ENCODE data around the gene DDIAS.
"Not testable (repeated sequence)": the region's sequence is repeated elsewhere in the genome, so short reads cannot be mapped to it uniquely, and the experiment has no call there.

DDIAS gene

DNA sequence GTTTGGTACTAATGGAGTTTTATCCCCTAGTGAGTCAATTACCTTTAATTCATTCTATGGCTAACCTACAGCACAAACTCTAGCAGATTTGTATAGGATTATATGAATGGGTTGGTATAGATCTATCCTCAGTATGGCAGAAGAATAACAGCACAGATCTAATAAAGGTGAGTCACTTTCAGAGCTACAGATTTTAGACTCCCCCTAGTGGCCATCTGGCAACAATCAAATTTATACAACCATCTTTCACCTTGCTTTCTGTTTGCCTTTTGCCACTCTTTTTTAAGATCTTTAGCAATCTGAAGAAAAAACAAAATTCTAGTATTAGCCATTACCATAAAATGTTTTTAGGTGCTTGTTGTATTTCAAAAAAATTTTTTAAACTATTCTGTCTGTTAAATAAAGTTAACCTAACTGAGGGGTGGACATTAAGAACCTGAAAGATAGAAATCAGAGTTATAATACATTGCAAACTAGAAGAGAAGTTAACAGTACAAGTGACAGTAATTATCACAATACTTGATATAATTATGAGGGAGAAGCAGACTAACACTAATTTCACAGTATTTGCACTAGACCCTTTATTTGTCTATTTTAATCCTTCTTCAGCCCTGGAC, 25.8 kb downstream of the DDIAS start:
- peak; percentile 67 for DNase-seq (ENCODE audit: low spot score)

DNA sequence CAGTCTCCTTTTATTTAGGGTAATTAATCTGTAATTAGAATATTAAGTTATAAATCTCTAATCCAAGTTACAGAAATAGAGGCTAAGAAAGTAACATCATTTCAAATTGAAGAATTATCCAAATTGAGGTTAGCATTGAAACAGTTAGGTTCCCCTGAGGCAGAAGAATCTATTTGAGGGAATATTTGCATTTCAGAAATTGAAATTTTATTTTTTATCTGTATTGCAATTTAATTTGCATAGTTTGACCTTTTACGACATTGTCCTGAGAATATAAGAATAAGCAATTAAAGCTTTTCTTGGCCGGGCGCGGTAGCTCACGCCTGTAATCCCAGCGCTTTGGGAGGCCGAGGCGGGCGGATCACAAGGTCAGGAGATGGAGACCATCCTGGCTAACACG, 27.6 kb downstream of the DDIAS start:
- DNase-seq (ENCODE audit: low spot score) = no peak

DNA sequence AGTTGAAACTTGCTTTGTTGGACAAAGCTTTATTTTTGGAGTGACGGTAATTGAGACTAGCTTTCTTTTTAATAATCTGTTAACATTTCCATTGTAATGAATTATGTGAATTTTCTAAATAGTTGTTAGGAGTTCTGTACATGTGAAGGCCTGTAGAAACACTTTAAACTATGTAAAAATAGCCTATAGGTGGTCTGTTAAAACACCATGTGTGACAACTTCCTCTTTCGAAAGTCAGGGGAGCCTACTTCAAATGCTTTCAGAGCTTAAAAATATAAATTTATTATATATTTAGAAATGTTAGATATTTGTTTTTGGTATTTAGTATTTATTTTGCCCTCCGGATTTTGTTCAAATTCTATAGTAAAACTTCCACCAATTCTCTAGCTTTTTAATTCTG, 28.7 kb downstream of the DDIAS start:
- DNase-seq (ENCODE audit: low spot score) = no peak

DNA sequence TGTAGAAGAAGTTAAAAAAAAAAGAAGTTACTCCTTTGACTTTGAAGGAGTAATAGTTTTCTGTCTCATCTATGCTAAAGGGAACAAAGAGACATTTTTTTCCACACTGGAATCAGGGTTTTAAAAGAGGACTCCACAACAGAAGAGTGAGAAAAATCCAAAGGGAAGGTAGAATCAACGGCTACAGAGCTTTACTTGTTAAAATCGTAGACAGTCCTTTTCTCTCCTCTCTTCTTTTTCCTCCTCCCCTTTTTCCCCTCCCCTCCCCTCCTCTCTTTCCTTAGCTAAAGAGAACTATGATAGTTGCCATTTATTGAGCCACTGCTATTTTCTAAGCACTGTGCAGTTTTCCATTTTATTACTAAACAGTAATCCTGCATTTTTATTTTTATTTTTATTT, 29.2 kb downstream of the DDIAS start:
- no peak for DNase-seq (ENCODE audit: low spot score)

DNA sequence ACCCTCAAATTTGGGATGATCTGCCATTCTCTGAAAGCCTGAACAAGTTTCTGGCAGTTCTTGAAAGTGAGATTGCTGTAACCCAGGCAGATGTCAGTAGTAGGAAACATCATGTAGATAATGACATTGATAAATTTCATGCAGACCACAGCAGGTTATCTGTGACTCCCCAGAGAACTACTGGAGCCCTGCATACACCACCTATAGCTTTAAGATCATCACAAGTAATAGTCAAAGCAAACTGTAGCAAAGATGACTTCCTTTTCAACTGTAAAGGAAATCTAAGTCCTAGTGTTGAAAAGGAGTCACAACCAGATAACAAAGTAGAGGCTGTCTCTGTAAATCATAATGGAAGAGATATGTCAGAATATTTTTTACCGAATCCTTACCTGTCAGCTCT, 31.0 kb downstream of the DDIAS start:
- no peak for DNase-seq (ENCODE audit: low spot score)

DNA sequence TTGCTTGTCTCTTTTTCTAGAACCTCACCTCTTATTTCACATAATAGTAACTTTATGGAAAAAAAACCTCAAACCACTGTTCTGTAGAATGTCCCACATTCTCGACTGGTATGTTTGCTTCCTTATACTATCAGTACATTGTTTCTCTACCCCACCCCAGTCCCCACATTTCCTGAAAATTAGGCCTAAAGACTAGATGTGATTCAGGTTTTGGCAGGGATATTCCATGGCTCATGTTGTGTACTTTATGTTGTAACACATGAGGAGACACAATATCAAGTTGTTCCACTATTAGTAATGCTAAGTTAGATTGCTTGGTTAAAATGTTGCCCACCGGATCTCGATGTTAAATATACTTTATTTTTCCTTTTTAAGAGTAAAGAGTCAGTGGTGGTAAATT, 34.7 kb downstream of the DDIAS start:
- no peak for DNase-seq (ENCODE audit: low spot score)

DNA sequence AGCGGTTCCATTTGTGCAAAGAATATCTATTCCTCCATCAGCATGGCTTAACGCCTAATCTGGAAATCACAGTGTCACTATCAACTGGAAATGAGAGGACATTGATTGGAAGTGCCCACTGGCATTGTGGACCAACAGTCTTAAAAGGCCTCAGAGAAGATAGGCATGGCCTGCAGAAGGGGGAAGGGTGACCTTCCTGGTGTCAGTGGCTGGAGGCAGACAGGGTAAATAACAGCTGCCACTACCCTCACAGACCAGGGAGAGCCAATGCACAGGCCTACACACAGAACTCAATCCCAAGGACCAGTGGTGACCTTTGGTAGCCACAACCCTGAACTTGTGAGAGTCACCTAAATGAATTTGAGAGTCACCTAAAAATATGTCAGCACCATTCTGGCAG, 36.0 kb downstream of the DDIAS start:
- no peak for DNase-seq (ENCODE audit: low spot score)

DNA sequence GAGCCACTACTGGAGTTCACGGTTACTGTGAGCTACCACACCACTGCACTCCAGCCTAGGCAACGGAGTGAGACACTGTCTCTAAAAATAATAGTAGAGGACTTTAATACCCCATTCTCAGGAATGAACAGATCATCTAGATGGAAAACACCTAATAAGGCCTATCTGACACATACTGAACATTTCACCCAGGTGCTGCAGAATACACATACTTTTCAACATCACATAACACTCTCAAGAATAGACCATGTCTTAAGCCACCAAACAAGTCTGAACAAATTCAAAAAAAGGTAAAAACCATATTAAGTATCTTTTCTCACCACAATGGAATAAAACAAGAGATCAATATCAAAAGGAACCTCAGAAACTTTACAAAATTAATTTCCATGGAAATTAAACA, 37.9 kb downstream of the DDIAS start:
- DNase-seq (ENCODE audit: low spot score) = no peak

DNA sequence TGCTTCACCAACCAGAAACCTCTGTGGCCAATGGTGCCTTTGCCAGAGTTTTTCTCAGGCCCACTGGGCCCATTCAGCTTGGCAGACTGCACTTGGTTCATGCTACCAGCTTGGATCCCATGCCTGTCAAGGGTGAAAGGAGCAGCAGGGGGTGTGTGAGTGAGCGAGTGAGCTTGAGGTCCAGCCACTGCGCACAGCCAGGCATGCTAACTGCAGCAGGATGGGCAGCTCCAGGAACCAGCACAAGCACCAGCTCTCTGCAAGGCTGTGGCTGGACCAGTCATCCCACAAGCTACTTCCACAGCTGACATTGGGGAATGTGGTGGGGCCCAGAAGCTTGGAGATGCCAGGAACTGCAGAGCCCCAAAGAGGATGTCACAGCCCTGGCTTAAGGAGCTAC, 40.8 kb downstream of the DDIAS start:
- DNase-seq (ENCODE audit: low spot score) = no peak

DNA sequence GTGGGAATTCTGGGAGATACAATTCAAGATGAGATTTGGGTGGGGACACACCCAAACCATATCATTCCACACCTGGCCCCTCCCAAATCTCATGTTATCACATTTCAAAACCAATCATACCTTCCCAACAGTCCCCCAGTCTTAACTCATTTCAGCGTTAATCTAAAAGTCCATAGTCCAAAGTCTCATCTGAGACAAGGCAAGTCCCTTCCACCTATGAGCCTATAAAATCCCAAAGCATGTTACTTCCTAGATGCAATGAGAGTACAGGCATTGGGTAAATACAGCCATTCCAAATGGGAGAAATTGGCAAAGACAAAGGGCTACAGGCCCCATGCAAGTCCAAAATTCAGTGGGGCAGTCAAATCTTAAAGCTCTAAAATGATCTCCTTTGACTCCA, 41.9 kb downstream of the DDIAS start:
- not testable (repeated sequence) for DNase-seq (ENCODE audit: low spot score)

DNA sequence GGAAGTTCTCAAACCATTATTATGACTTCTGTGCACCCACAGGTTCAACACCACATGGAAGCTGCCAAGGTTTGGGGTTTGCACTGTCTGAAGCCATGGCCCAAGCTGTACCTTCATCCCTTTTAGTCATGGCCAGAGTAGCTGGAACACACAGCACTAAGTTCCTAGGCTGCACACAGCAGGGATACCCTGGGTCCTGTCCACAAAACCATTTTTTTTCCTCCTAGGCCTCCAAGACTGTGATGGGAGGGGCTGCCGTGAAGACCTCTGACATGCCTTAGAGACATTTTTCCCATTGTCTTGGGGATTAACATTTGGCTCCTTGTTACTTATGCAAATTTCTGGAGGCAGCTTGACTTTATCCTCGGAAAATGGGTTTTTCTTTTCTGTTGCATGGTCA, 42.7 kb downstream of the DDIAS start:
- no peak for DNase-seq (ENCODE audit: low spot score)

DNA sequence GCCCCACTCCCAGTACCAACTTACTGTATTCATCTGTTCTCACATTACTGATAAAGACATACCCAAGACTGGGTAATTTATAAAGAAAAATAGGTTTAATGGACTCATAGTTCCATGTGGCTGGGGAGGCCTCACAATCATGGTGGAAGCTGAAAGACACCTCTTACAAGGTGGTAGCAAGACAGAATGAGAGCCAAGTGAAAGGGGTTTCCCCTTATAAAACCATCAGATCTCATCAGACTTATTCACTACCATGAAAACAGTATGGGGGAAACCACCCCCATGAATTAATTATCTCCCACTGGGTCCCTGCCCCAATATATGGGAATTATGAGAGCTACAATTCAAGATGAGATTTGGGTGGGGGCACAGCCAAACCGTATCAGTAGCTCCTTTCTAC, 43.5 kb downstream of the DDIAS start:
- not testable (repeated sequence) for DNase-seq (ENCODE audit: low spot score)

DNA sequence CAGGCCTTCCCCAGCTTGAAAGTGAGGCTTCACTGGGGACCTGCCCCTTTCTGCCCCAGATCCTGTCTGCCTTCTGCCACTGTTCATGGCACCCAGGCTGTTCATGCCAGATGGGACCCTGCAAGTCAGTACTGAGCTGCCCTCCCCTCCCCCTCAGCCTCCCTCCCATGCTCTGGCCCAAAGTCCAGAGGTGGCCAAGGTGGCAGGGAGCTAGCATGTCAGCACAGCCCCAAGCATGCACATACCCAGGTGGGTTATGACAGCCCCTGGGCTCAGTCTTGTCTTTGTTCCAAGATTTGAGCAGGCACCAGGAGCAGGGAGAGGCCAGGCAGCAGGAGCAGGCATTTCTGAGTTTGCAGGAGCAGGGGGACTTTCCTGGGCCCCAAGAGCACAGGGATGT, 44.1 kb downstream of the DDIAS start:
- DNase-seq (ENCODE audit: low spot score) = no peak

DNA sequence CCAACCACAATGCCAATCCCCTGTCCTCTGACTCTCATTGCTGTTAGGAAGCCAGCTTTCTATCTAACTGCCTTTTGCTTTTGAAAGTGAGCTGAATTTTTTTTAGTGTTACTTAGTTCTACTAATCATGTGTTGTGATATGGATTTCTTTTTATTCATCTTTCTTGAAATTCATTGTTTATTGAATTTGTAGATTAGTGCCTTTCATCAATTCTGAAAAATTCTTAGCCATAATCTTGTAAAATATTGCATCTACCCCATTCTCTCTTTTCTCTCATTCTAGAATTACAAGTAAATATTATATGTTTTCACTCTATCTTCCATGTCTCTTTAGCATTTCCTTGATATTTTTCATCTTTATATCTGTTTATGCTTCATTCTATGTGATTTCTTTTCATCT, 47.8 kb downstream of the DDIAS start:
- DNase-seq (ENCODE audit: low spot score) = no peak

DNA sequence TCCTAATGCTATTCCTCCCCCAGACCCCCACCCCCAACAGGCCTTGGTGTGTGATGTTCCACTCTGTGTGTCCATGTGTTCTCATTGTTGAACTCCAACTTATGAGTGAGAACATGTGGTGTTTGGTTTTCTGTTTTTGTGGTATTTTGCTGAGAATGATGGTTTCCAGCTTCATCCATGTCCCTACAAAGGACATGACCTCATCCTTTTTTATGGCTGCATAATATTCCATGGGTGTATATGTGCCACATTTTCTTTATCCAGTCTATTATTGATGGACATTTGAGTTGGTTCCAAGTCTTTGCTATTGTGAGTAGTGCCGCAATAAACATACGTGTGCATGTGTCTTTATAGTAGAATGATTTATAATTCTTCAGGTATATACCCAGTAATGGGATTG, 49.0 kb downstream of the DDIAS start:
- DNase-seq (ENCODE audit: low spot score) = not testable (repeated sequence)

DNA sequence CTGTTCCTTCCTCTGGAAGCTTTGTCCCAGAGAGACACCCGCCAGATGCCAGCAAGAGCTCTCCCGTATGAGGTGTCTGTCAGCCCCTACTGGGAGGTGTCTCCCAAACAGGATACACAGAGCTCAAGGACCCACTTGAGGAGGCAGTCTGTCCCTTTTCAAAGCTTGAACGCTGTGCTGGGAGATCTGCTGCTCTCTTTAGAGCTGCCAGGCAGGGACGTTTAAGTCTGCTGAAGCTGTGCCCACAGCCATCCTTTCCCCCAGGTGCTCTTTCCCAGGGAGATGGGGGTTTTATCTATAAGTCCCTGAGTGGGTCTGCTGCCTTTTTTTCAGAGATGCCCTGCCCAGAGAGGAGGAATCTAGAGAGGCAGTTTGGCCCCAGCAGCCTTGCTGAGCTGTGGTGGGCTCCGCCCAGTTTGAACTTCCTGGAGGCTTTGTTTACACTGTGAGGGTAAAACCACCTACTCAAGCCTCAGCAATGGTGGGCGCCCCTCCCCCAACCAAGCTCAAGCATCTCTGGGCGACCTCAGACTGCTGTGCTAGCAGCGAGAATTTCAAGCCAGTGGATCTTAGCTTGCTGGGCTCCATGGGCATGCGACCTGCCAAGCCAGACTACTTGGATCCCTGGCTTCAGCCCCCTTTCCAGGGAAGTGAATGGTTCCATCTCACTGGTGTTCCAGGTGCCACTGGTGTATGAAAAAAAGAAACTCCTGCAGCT, 54.4 kb downstream of the DDIAS start:
- not testable (repeated sequence) for DNase-seq (ENCODE audit: low spot score)

DNA sequence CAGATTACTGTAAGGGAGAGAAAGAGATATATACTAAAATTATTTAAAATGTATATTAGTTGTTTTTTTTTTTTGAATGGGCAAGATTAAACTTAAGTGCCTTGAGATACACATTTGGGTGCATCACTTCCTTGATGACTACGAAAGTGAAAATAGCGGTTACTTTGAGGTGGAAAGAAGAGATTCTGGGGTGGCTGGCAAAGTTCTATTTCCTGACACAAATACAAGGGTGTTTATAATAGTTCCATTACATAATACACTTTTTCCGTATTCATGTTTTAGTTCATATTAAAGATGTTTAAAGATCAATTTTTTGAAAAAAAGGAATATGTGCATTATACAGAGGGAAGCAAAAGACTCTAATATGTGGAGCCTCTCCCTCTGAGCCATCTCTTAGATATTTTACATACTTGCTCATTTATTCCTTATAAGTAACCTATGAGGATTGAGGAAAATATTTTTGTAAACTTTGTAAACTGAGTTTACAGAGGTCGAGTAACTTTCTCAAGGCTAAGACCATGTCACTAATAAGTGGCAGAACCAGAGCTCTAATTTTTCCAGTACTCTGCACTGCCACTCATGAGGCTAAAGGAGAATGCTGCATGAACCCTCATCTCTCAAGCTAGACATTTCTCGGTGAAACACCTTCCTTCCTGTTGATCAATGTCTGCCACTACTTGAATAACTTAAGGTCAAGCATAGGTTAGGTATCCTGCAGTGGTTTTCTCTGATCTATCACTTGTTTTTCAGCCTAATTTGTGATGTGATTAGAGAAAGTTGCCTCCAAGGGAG, 58.6 kb downstream of the DDIAS start:
- no peak for DNase-seq (ENCODE audit: low spot score)

DNA sequence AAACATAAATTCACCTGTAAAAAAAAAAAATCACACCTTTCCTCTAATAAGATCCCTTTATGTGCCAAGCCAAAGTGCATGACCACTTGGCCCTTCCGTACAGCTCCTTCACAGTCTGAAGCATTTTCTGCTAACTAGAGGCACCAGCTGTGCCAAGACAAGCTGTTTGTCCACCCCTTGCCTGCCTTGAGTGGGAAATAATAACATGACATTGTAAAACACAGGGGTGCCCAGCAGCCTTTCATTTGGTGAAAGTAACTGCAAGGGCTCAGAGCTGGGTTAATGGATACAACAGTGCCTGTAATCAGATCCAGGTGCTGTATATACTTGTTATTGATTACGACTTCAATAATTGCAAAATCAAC, 59.2 kb downstream of the DDIAS start:
- no peak for DNase-seq (ENCODE audit: low spot score)

DNA sequence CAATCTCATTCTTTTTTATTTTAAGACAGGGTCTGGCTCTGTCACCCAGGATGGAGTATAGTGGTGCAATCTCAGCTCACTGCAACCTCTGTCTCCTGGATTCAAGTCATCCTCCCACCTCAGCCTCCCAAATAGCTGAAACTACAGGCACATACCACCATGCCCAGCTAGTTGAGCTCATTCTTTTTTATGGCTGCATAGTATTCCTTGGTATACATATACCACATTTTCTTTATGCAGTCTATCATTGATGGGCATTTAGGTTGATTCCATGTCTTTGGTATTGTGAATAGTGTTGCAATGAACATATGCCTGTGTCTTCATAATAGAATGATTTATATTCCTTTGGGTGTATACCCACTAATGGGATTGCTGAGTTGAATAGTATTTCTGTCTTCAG, 60.5 kb downstream of the DDIAS start:
- not testable (repeated sequence) for DNase-seq (ENCODE audit: low spot score)

DNA sequence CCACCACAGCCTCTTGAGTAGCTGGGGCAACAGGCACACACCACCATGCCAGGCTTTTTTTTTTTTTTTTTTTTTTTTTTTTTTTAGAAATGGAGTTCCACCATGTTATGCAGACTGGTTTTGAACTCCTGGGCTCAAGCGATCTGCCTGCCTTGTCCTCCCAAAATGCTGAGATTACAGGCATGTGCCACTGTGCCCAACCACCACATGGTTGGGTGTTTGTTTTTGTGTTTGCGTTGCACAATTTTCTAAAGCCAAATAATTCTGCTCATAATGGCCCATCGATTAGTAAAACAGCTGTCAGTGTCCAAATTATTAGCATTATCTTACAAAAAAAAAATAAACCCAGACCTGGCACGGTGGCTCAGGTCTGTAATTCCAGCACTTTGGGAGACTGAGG, 65.8 kb downstream of the DDIAS start:
- no peak for DNase-seq (ENCODE audit: low spot score)

DNA sequence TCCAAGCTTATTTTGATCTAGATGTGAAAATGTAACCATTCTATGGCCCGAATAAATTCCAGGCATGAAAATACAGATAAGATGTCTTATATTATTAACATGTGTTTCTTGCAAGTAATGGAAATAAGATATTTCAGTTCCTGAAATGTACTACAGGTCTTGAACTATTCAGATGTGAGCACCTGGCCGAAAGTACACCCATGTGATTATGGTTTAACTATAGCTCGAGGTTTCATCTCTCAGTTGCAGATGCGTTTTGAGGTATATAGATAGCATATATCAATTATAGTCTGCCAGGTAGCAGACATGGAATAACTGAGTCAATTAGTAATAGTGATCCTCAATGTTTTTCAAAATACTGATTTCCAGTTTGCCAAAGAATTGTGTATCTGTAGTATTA, 68.3 kb downstream of the DDIAS start:
- no peak for DNase-seq (ENCODE audit: low spot score)

DNA sequence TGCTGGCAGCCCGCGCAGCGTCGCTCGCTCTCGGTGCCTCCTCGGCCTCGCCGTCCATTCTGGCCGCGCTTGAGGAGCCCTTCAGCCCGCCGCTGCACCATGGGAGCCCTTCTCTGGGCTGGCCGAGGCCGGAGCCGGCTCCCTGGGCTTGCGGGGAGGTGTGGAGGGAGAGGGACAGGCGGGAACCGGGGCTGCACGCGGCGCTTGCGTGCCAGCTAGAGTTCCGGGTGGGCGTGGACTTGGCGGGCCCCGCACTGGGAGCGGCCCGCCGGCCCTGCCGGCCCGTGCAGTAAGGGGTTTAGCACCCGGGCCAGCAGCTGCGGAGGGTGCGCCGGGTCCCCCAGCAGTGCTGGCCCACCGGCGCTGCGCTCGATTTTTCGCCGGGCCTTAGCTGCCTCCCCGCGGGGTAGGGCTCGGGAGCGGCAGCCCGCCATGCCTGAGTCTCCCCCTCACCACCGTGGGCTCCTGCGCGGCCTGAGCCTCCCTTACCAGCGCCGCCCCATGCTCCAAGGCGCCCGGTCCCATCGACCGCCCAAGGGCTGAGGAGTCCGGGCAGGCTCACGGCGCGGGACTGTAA, 69.1 kb downstream of the DDIAS start:
- DNase-seq (ENCODE audit: low spot score) = not testable (repeated sequence)

DNA sequence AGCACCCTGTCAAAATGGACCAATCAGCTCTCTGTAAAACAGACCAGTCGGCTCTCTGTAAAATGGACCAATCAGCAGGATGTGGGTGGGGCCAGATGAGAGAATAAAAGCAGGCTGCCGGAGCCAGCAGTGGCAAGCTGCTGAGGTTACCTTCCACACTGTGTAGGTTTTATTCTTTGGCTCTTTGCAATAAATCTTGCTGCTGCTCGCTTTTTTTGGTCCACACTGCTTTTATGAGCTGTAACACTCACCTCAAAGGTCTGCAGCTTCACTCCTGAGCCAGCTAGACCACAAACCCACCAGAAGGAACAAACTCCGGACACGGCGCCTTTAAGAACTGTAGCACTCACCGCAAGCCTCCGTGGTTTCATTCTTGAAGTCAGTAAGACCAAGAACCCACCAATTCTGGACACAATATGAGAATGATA, 70.0 kb downstream of the DDIAS start:
- not testable (repeated sequence) for DNase-seq (ENCODE audit: low spot score)

Data from cerebellar cortex (tissue), 1 donor.